Retinal pigment epithelial cell (primary cell): ENCODE results near the gene UCHL1.

Experiments used
- DNase-seq: peaks from one replicate; pipeline ENCODE4 v3.0.0-alpha.2; 2010; ENCODE audit warnings: low read depth
- H3K4me3 ChIP-seq: 2 replicates; pipeline ENCODE4 v1.5.1; 2011; ENCODE audit warnings: mild to moderate bottlenecking, low read length, control low read depth, moderate library complexity
- CTCF ChIP-seq: conservative IDR thresholded peaks from 2 replicates; pipeline ENCODE4 v1.5.1; 2011; ENCODE audit warnings: low read depth, low read length, control low read depth, inconsistent platforms

UCHL1 gene

GRCh38 chr4:41256740-41257256, at the start of gene UCHL1:
Gene UCHL1, plus strand, starts transcription at chr4:41256928. Its CDS starts 49 bp downstream, at chr4:41256977.
- peak within 1 kb of the TSS; percentile 82 for H3K4me3 ChIP-seq
- DNase-seq = peak; percentile 82
- no peak for TF ChIP-seq CTCF

- no peak overlapping the region for H3K4me3 ChIP-seq
- no peak for TF ChIP-seq CTCF
- DNase-seq = no peak
Measured at GRCh38 chr4:41207291-41207831, 49.4 kb upstream of the UCHL1 start.

- no peak overlapping the region for H3K4me3 ChIP-seq
- TF ChIP-seq CTCF = no peak
- no peak for DNase-seq
Measured at GRCh38 chr4:41209187-41209586, 47.5 kb upstream of the UCHL1 start.

GRCh38 chr4:41209901-41210300, 46.8 kb upstream of the UCHL1 start:
- no peak overlapping the region for H3K4me3 ChIP-seq
- no peak for DNase-seq
- TF ChIP-seq CTCF = no peak

- no peak for TF ChIP-seq CTCF
- DNase-seq = no peak
- H3K4me3 ChIP-seq = peak overlapping the region; percentile 75
Measured at GRCh38 chr4:41211951-41212615, 44.6 kb upstream of the UCHL1 start.

GRCh38 chr4:41212616-41213203, 44.0 kb upstream of the UCHL1 start:
- peak; percentile 25 for DNase-seq
- TF ChIP-seq CTCF = peak; percentile 79
- H3K4me3 ChIP-seq = peak overlapping the region; percentile 75
